ENCODE data around the gene RPL13.
A peak's percentile ranks its signal among the peaks of the same experiment; 100 is the strongest.
"Not testable (repeated sequence)": the region's sequence is repeated elsewhere in the genome, so short reads cannot be mapped to it uniquely, and the experiment has no call there.

The RPL13 gene

GRCh38 chr16:89562939-89563338 lies 2.5 kb downstream of the RPL13 start:
- no peak for DNase-seq (ENCODE audit: low read depth in 3 of 3, low spot score in 1 of 3)

GRCh38 chr16:89563639-89564392 lies 3.3 kb downstream of the RPL13 start:
- DNase-seq (ENCODE audit: low read depth in 3 of 3, low spot score in 1 of 3): no peak

- peak in 1 of 3 donors; percentile 37 for DNase-seq (ENCODE audit: low read depth in 3 of 3, low spot score in 1 of 3)
Observed at GRCh38 chr16:89564476-89565255, 4.2 kb downstream of the RPL13 start.

- peak in 1 of 3 donors; percentile 32 for DNase-seq (ENCODE audit: low read depth in 3 of 3, low spot score in 1 of 3)
Observed at GRCh38 chr16:89565256-89565505, 4.7 kb downstream of the RPL13 start.

- peak in 2 of 3 donors; percentile 18 to 51 for DNase-seq (ENCODE audit: low read depth in 3 of 3, low spot score in 1 of 3)
Observed at GRCh38 chr16:89565506-89566372, 5.3 kb downstream of the RPL13 start.

- no peak for DNase-seq (ENCODE audit: low read depth in 3 of 3, low spot score in 1 of 3)
Observed at GRCh38 chr16:89567656-89568594, 7.4 kb downstream of the RPL13 start.

GRCh38 chr16:89569506-89570341 lies 9.2 kb downstream of the RPL13 start:
- DNase-seq (ENCODE audit: low read depth in 3 of 3, low spot score in 1 of 3): no peak

- no peak for DNase-seq (ENCODE audit: low read depth in 3 of 3, low spot score in 1 of 3)
Observed at GRCh38 chr16:89570342-89570923, 10.0 kb downstream of the RPL13 start.

GRCh38 chr16:89570983-89571598 lies 10.6 kb downstream of the RPL13 start:
- not testable (repeated sequence) for DNase-seq (ENCODE audit: low read depth in 3 of 3, low spot score in 1 of 3)

GRCh38 chr16:89571636-89572035 lies 11.2 kb downstream of the RPL13 start:
- no peak for DNase-seq (ENCODE audit: low read depth in 3 of 3, low spot score in 1 of 3)

- DNase-seq (ENCODE audit: low read depth in 3 of 3, low spot score in 1 of 3): no peak
Observed at GRCh38 chr16:89572073-89572484, 11.6 kb downstream of the RPL13 start.

GRCh38 chr16:89572485-89573205 lies 12.2 kb downstream of the RPL13 start:
- no peak for DNase-seq (ENCODE audit: low read depth in 3 of 3, low spot score in 1 of 3)

- no peak for DNase-seq (ENCODE audit: low read depth in 3 of 3, low spot score in 1 of 3)
Observed at GRCh38 chr16:89573826-89574680, 13.6 kb downstream of the RPL13 start.

- DNase-seq (ENCODE audit: low read depth in 3 of 3, low spot score in 1 of 3): peak in 1 of 3 donors; percentile 52
Observed at GRCh38 chr16:89574681-89575246, 14.3 kb downstream of the RPL13 start.

GRCh38 chr16:89575247-89576152 lies 15.0 kb downstream of the RPL13 start, which contains the start of gene CPNE7:
CPNE7 (plus strand) TSS chr16:89575758; CDS start chr16:89575898, 140 bp downstream.
- no peak for DNase-seq (ENCODE audit: low read depth in 3 of 3, low spot score in 1 of 3)

Measured in stimulated activated CD4-positive, alpha-beta T cell treated with anti-CD3 and anti-CD28 coated beads, TNF-alpha, amount 100 ng/mL, for 1 hour (primary cell).